ENCODE results near the gene LSAMP.

- TF ChIP-seq CTCF (IDR thresholded peaks at IDR 0.05; ENCODE audit: borderline replicate concordance, extremely low read depth, low read length, poor library complexity, severe bottlenecking): no peak
- no peak for TF ChIP-seq EZH2 (IDR thresholded peaks at IDR 0.05; ENCODE audit: borderline replicate concordance, low read depth, low read length, severe bottlenecking)
Measured at GRCh38 chr3:115982629-115983028, 462.7 kb downstream of the LSAMP start.

Measured in DND-41 (cell line).